H9 (cell line): ENCODE measurements around the gene PRSS38. TPM values are rescaled to one million over a fixed set of nuclear protein-coding genes. Genes with fewer than 3 reads are reported as not detected.

Experiments
- DNase-seq: peaks from one replicate; pipeline ENCODE4 v3.0.0-alpha.2; 2017
- H2AFZ ChIP-seq: one replicate; pipeline ENCODE4 v1.6.1; 2013; ENCODE audit warnings: mild to moderate bottlenecking, low read length, control low read depth, moderate library complexity
- H2AK5ac ChIP-seq: 2 replicates; pipeline ENCODE4 v1.6.1; 2013; ENCODE audit warnings: low read length, control low read depth, mixed read lengths; ENCODE audit not compliant: insufficient read length
- H2BK120ac ChIP-seq: one replicate; pipeline ENCODE4 v1.6.1; 2013; ENCODE audit warnings: low read depth, mild to moderate bottlenecking, low read length, control low read depth, inconsistent platforms; ENCODE audit not compliant: poor library complexity, severe bottlenecking
- H2BK12ac ChIP-seq: 2 replicates; pipeline ENCODE4 v1.6.1; 2013; ENCODE audit warnings: low read length, control low read depth, mixed read lengths, low read depth; ENCODE audit not compliant: insufficient read length
- H2BK15ac ChIP-seq: 2 replicates; pipeline ENCODE4 v1.6.1; 2013; ENCODE audit warnings: low read depth, low read length, control low read depth
- H2BK20ac ChIP-seq: one replicate; pipeline ENCODE4 v1.6.1; 2013; ENCODE audit warnings: low read depth, mild to moderate bottlenecking, low read length, control low read depth, inconsistent platforms; ENCODE audit not compliant: poor library complexity, severe bottlenecking
- H2BK5ac ChIP-seq: 2 replicates; pipeline ENCODE4 v1.6.1; 2013; ENCODE audit warnings: low read length, control low read depth, mixed read lengths; ENCODE audit not compliant: insufficient read length
- H3K14ac ChIP-seq: 2 replicates; pipeline ENCODE4 v1.6.1; 2013; ENCODE audit warnings: low read length, control low read depth; ENCODE audit not compliant: insufficient read depth
- H3K18ac ChIP-seq: 2 replicates; pipeline ENCODE4 v1.6.1; 2013; ENCODE audit warnings: low read depth, mild to moderate bottlenecking, mixed read lengths, low read length, control low read depth; ENCODE audit not compliant: insufficient read length
- H3K23ac ChIP-seq: 2 replicates; pipeline ENCODE4 v1.6.1; 2013; ENCODE audit warnings: low read length, control low read depth, mixed read lengths, low read depth; ENCODE audit not compliant: insufficient read length
- H3K23me2 ChIP-seq: 2 replicates; pipeline ENCODE4 v1.6.1; 2013; ENCODE audit warnings: low read depth, mild to moderate bottlenecking, mixed read lengths, low read length, control low read depth; ENCODE audit not compliant: insufficient read length, poor library complexity, severe bottlenecking
- H3K27ac ChIP-seq: 2 replicates; pipeline ENCODE4 v1.5.1; 2013; ENCODE audit warnings: low read length, control low read depth, mixed read lengths, low read depth; ENCODE audit not compliant: insufficient read length
- H3K27me3 ChIP-seq: 2 replicates; pipeline ENCODE4 v1.6.1; 2013; ENCODE audit warnings: low read length, control low read depth, inconsistent platforms; ENCODE audit not compliant: insufficient read depth
- H3K4ac ChIP-seq: 2 replicates; pipeline ENCODE4 v1.6.1; 2013; ENCODE audit warnings: low read depth, mild to moderate bottlenecking, control low read depth, inconsistent platforms, low read length, moderate library complexity
- H3K4me1 ChIP-seq: 2 replicates; pipeline ENCODE4 v1.6.1; 2013; ENCODE audit warnings: low read length, control low read depth, inconsistent platforms; ENCODE audit not compliant: insufficient read depth
- H3K4me2 ChIP-seq: 2 replicates; pipeline ENCODE4 v1.6.1; 2013; ENCODE audit warnings: low read length, control low read depth, mixed read lengths; ENCODE audit not compliant: insufficient read length, insufficient read depth
- H3K56ac ChIP-seq: 2 replicates; pipeline ENCODE4 v1.6.1; 2013; ENCODE audit warnings: low read depth, mild to moderate bottlenecking, mixed read lengths, low read length, control low read depth; ENCODE audit not compliant: insufficient read length
- H3K79me1 ChIP-seq: 2 replicates; pipeline ENCODE4 v1.6.1; 2013; ENCODE audit warnings: low read depth, mild to moderate bottlenecking, moderate library complexity, low read length, control low read depth, inconsistent platforms; ENCODE audit not compliant: insufficient read depth, poor library complexity, severe bottlenecking
- H3K79me2 ChIP-seq: 2 replicates; pipeline ENCODE4 v1.6.1; 2013; ENCODE audit warnings: low read length, control low read depth, inconsistent platforms; ENCODE audit not compliant: insufficient read depth
- H3K9ac ChIP-seq: 2 replicates; pipeline ENCODE4 v1.6.1; 2013; ENCODE audit warnings: low read length, control low read depth, mixed read lengths; ENCODE audit not compliant: insufficient read length; ENCODE audit errors: extremely low read depth
- H3K9me3 ChIP-seq: one replicate; pipeline ENCODE4 v1.6.1; 2013; ENCODE audit warnings: low read depth, low read length, inconsistent platforms; ENCODE audit not compliant: control insufficient read depth
- H3T11ph ChIP-seq: one replicate; pipeline ENCODE4 v1.6.1; 2013; ENCODE audit warnings: mild to moderate bottlenecking, low read length, control low read depth, inconsistent platforms
- H4K20me1 ChIP-seq: one replicate; pipeline ENCODE4 v1.6.1; 2013; ENCODE audit not compliant: control insufficient read depth, insufficient read length, insufficient read depth
- H4K5ac ChIP-seq: 2 replicates; pipeline ENCODE4 v1.6.1; 2013; ENCODE audit warnings: low read depth, mild to moderate bottlenecking, mixed read lengths, low read length, control low read depth; ENCODE audit not compliant: insufficient read length
- H4K8ac ChIP-seq: replicated peaks from 2 replicates; pipeline ENCODE4 v1.6.1; 2013; ENCODE audit warnings: low read length, control low read depth, mixed read lengths, low read depth; ENCODE audit not compliant: insufficient read length
- H4K91ac ChIP-seq: 2 replicates; pipeline ENCODE4 v1.6.1; 2013; ENCODE audit warnings: low read depth, mild to moderate bottlenecking, moderate library complexity, mixed read lengths, low read length, control low read depth; ENCODE audit not compliant: insufficient read length
- H3K27ac Mint-ChIP-seq, 3 experiments: 2 replicates in 2 of 3; 3 replicates in 1 of 3; pipeline ENCODE4 v1.8.0; 2020 to 2021; ENCODE audit warnings: mixed read lengths in 3 of 3, mild to moderate bottlenecking in 1 of 3, moderate library complexity in 1 of 3
- H3K27me3 Mint-ChIP-seq: 2 replicates; pipeline ENCODE4 v1.8.0; 2021; ENCODE audit warnings: low read depth, mild to moderate bottlenecking, moderate library complexity, mixed read lengths
- H3K36me3 Mint-ChIP-seq, 3 experiments: 2 replicates in 2 of 3; 3 replicates in 1 of 3; pipeline ENCODE4 v1.8.0; 2020 to 2021; ENCODE audit warnings: low read depth in 3 of 3, mixed read lengths in 3 of 3; ENCODE audit not compliant: insufficient read depth in 1 of 3
- H3K4me1 Mint-ChIP-seq, 2 experiments: 2 replicates each; pipeline ENCODE4 v1.8.0; 2020; ENCODE audit warnings: mixed read lengths in 2 of 2
- H3K4me3 Mint-ChIP-seq, 2 experiments: 2 replicates in 1 of 2; 3 replicates in 1 of 2; pipeline ENCODE4 v1.8.0; 2020 to 2021; ENCODE audit warnings: mild to moderate bottlenecking in 2 of 2, mixed read lengths in 2 of 2, moderate library complexity in 1 of 2
- H3K9me3 Mint-ChIP-seq, 2 experiments: 2 replicates in 1 of 2; 3 replicates in 1 of 2; pipeline ENCODE4 v1.8.0; 2020; ENCODE audit warnings: mild to moderate bottlenecking in 2 of 2, mixed read lengths in 2 of 2, moderate library complexity in 1 of 2
- WGBS: extraction: QIAGEN DNeasy Blood & Tissue Kit; methylation state at CpG from one replicate; pipeline ENCODE4 v1.1.7; 2013; ENCODE audit warnings: missing lambda C conversion rate, low lambda C conversion rate, mixed read lengths; ENCODE audit not compliant: insufficient read length; ENCODE audit errors: extremely low coverage; 5-methylcytosine and 5-hydroxymethylcytosine counted together
- total RNA-seq: library from RNA; stranded (reverse); gene quantifications from 2 replicates; pipeline ENCODE4 v1.2.1, GENCODE V29; 2021
- TF ChIP-seq, protein P1 (sequence below): fragments of 200-600 bp; sonication (generic); conservative IDR thresholded peaks from 3 replicates; pipeline ENCODE4 v1.8.0; 2021; ENCODE audit warnings: antibody characterized with exemption, mild to moderate bottlenecking

Gene PRSS38
- total RNA-seq, 1 experiment from 2014 or later: not detected

DNA sequence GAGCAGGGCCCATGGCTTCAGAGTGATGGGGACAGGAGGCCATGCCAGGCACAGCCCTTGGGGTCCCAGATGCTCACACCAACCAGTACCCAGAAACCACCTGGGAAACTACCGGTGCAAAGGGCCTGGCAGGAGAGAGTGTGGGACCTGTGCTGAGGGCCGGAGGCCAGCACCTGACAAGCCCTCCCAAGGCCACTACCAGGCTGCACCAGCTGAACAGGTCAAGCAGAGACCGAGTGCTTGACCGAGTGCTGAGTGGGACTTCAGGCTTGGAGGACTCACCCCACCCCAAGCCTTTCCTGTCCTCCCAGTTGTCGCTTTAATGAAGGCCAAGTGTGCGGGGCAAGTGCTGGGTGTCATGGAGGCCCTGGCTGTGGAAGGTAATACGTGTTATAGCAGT lies 43.7 kb upstream of the PRSS38 start:
- Histone ChIP-seq H3K18ac (no peak overlapping the region), H3K27ac (no peak overlapping the region), H4K8ac (no peak overlapping the region), H3K79me2 (no peaks in the 10 kb centered on the region), H4K20me1 (no peaks in the 10 kb centered on the region), H3K56ac (no peak overlapping the region), H3K9me3 (no peaks in the 10 kb centered on the region), H2AK5ac (no peak overlapping the region), H2BK15ac (no peak overlapping the region), H3K27me3 (no peaks in the 10 kb centered on the region), H2BK120ac (no peak overlapping the region), H3K9ac (no peak overlapping the region), H3K4me2 (no peak overlapping the region), H3K79me1 (no peaks in the 10 kb centered on the region), H3K23me2 (no peaks in the 10 kb centered on the region), H3K23ac (no peak overlapping the region), H4K91ac (no peak overlapping the region), H3K14ac (no peak overlapping the region), H3K4me1 (no peaks in the 10 kb centered on the region), H2AFZ (no peak overlapping the region), H2BK5ac (no peak overlapping the region), H3T11ph (no peak overlapping the region), H4K5ac (no peak overlapping the region), H2BK20ac (no peak overlapping the region), H3K4ac (no peak overlapping the region), H2BK12ac (no peak overlapping the region)
- DNase-seq: no peak
- Mint-ChIP-seq H3K27ac (no peak overlapping the region), H3K36me3 (peaks cover 19 to 52% (median 41%) of the 10 kb centered on the region in 3 experiments), H3K9me3 (no peaks in the 10 kb centered on the region), H3K4me3 (no peak overlapping the region), H3K4me1 (no peaks in the 10 kb centered on the region), H3K27me3 (no peaks in the 10 kb centered on the region)
- WGBS: no CpG with 5 or more reads among the region's 7 CpGs
- TF ChIP-seq, protein P1, sequence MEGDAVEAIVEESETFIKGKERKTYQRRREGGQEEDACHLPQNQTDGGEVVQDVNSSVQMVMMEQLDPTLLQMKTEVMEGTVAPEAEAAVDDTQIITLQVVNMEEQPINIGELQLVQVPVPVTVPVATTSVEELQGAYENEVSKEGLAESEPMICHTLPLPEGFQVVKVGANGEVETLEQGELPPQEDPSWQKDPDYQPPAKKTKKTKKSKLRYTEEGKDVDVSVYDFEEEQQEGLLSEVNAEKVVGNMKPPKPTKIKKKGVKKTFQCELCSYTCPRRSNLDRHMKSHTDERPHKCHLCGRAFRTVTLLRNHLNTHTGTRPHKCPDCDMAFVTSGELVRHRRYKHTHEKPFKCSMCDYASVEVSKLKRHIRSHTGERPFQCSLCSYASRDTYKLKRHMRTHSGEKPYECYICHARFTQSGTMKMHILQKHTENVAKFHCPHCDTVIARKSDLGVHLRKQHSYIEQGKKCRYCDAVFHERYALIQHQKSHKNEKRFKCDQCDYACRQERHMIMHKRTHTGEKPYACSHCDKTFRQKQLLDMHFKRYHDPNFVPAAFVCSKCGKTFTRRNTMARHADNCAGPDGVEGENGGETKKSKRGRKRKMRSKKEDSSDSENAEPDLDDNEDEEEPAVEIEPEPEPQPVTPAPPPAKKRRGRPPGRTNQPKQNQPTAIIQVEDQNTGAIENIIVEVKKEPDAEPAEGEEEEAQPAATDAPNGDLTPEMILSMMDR: no peak
